PFSK-1 (cell line): ENCODE results near the gene NOXA1.
A peak's percentile ranks its signal among the peaks of the same experiment; 100 is the strongest.

ENCODE experiments used
- FOXP2 ChIP-seq: optimal IDR thresholded peaks from 2 replicates; pipeline ENCODE3; 2011; ENCODE audit warnings: borderline replicate concordance, control low read depth, inconsistent platforms; ENCODE audit not compliant: insufficient read depth; ENCODE audit errors: extremely low read length, extremely low read depth
- POLR2AphosphoS5 ChIP-seq: IDR thresholded peaks from 2 replicates; pipeline ENCODE4 v1.6.1; 2012; ENCODE audit warnings: low read depth, mild to moderate bottlenecking, control low read depth, low read length, moderate library complexity
- SIN3A ChIP-seq: IDR thresholded peaks from 2 replicates; pipeline ENCODE4 v1.6.1; 2012; ENCODE audit warnings: mild to moderate bottlenecking, low read length, moderate library complexity, borderline replicate concordance; ENCODE audit not compliant: insufficient read depth
- TAF1 ChIP-seq: IDR thresholded peaks from 2 replicates; pipeline ENCODE4 v1.6.1; 2012; ENCODE audit warnings: low read length, control low read depth, borderline replicate concordance; ENCODE audit not compliant: insufficient read depth
- TF ChIP-seq, protein P1 (sequence below), 2 experiments: IDR thresholded peaks; 2 replicates each; pipeline versions ENCODE4 v1.6.1 to v1.8.0; 2011 to 2012; ENCODE audit warnings: low read depth in 2 of 2, low read length in 2 of 2, control low read depth in 1 of 2, inconsistent platforms in 1 of 2, mild to moderate bottlenecking in 1 of 2, moderate library complexity in 1 of 2; ENCODE audit not compliant: insufficient read depth in 1 of 2

Gene NOXA1

DNA sequence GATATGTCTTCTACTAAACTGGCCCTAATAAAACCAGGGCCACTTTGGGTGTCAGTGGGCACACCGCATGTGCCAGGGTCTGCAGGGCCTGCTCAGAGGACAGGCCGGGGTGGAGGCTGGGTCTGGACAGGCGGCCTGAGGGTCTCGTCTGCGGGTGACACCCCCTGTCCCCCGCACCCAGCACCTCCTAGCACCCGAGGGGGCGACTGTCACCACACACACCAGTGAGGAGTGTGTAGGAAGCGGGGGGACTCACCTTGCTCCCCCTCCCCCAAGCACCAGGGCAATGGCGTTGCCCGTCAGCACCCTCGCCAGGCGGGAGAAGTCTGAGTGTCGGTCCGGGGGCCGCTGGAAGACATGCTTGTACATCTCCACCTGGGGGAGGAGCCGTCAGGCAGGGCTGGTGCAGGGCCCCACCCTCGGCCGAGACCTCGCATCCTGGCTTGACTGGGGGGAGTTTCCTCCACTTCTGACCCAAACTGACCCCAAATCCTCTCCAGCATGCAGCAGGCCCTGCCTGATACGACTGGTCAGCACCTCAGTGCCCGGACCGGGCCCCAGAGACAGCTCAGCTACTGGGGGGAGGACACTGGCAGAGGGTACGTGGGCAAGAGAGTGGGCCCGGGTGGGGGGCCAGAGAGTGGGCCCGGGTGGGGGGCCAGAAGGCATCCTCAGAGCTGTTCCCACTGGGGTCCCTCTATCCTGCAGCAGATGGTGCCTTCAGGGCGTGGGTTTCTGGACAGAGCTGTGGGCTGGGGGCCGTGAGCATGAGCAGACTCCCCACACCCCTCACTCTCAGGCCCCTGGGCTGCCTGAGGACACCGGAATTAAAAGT is 54.8 kb downstream of the NOXA1 start:
- TF ChIP-seq TAF1: no peak
- TF ChIP-seq FOXP2: no peak

GRCh38 chr9:137478613-137478961 is 55.4 kb downstream of the NOXA1 start:
- TF ChIP-seq FOXP2 (no peak), TAF1 (no peak), POLR2AphosphoS5 (no peak), SIN3A (no peak)
- TF ChIP-seq, protein P1, sequence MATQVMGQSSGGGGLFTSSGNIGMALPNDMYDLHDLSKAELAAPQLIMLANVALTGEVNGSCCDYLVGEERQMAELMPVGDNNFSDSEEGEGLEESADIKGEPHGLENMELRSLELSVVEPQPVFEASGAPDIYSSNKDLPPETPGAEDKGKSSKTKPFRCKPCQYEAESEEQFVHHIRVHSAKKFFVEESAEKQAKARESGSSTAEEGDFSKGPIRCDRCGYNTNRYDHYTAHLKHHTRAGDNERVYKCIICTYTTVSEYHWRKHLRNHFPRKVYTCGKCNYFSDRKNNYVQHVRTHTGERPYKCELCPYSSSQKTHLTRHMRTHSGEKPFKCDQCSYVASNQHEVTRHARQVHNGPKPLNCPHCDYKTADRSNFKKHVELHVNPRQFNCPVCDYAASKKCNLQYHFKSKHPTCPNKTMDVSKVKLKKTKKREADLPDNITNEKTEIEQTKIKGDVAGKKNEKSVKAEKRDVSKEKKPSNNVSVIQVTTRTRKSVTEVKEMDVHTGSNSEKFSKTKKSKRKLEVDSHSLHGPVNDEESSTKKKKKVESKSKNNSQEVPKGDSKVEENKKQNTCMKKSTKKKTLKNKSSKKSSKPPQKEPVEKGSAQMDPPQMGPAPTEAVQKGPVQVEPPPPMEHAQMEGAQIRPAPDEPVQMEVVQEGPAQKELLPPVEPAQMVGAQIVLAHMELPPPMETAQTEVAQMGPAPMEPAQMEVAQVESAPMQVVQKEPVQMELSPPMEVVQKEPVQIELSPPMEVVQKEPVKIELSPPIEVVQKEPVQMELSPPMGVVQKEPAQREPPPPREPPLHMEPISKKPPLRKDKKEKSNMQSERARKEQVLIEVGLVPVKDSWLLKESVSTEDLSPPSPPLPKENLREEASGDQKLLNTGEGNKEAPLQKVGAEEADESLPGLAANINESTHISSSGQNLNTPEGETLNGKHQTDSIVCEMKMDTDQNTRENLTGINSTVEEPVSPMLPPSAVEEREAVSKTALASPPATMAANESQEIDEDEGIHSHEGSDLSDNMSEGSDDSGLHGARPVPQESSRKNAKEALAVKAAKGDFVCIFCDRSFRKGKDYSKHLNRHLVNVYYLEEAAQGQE (IDR thresholded peaks at IDR 0.05; ENCODE audit: insufficient read depth in 1 of 2, low read depth in 2 of 2, low read length in 2 of 2): no peak

- TF ChIP-seq TAF1 (no peak), FOXP2 (peak; percentile 41), POLR2AphosphoS5 (no peak), SIN3A (no peak)
- TF ChIP-seq, protein P1 (IDR thresholded peaks at IDR 0.05; ENCODE audit: insufficient read depth in 1 of 2, low read depth in 2 of 2, low read length in 2 of 2): no peak
These were observed 56.0 kb downstream of the NOXA1 start for GRCh38 chr9:137478962-137479861.

- TF ChIP-seq, protein P1 (IDR thresholded peaks at IDR 0.05; ENCODE audit: insufficient read depth in 1 of 2, low read depth in 2 of 2, low read length in 2 of 2): no peak
- no peak for TF ChIP-seq TAF1
- TF ChIP-seq SIN3A: no peak
- TF ChIP-seq FOXP2: no peak
- TF ChIP-seq POLR2AphosphoS5: no peak
These were observed 56.9 kb downstream of the NOXA1 start for GRCh38 chr9:137479892-137480685.
